GM23338 (cell line): ENCODE results near the gene TCIRG1. TPM values are rescaled to one million over a fixed set of nuclear protein-coding genes. Genes with fewer than 3 reads are reported as not detected.
"Not testable (repeated sequence)": the region's sequence is repeated elsewhere in the genome, so short reads cannot be mapped to it uniquely, and the experiment has no call there.

Experiments used
- ATAC-seq: fragments of 200-7000 bp; cut with Tn5 transposase; 3 replicates; pipeline ENCODE4 v1.9.1; 2020
- DNase-seq: peaks from one replicate; pipeline ENCODE4 v3.0.0-alpha.2; 2015; ENCODE audit warnings: low spot score
- H2AFZ ChIP-seq: fragments of 200-600 bp; sonication (generic); 2 replicates; pipeline ENCODE4 v1.8.0; 2016; ENCODE audit warnings: antibody characterized with exemption, mild to moderate bottlenecking, moderate library complexity
- H3F3A ChIP-seq: fragments of 200-600 bp; sonication (generic); replicated peaks from 2 replicates; pipeline ENCODE4 v1.8.0; 2017; ENCODE audit warnings: antibody characterized with exemption, mixed run types, low read depth
- H3K27ac ChIP-seq: fragments of 200-600 bp; sonication (generic); 2 replicates; pipeline ENCODE4 v1.6.1; 2016; ENCODE audit warnings: low read depth
- H3K27me3 ChIP-seq: fragments of 200-600 bp; sonication (generic); 2 replicates; pipeline ENCODE4 v1.8.0; 2016; ENCODE audit warnings: mild to moderate bottlenecking, mixed run types, moderate library complexity; ENCODE audit not compliant: insufficient read depth
- H3K36me3 ChIP-seq: fragments of 200-600 bp; sonication (generic); 2 replicates; pipeline ENCODE4 v1.8.0; 2016; ENCODE audit warnings: mild to moderate bottlenecking; ENCODE audit not compliant: insufficient read depth
- H3K4me1 ChIP-seq: fragments of 200-600 bp; sonication (generic); 2 replicates; pipeline ENCODE4 v1.8.0; 2016; ENCODE audit warnings: mild to moderate bottlenecking, moderate library complexity; ENCODE audit not compliant: insufficient read depth
- H3K4me2 ChIP-seq: fragments of 200-600 bp; sonication (generic); 2 replicates; pipeline ENCODE4 v1.7.1; 2017; ENCODE audit warnings: mixed run types
- H3K4me3 ChIP-seq: fragments of 200-600 bp; sonication (generic); 2 replicates; pipeline ENCODE4 v1.6.1; 2016; ENCODE audit warnings: mixed run types
- H3K79me2 ChIP-seq: fragments of 200-600 bp; sonication (generic); replicated peaks from 2 replicates; pipeline ENCODE4 v1.8.0; 2017; ENCODE audit warnings: mild to moderate bottlenecking; ENCODE audit not compliant: insufficient read depth
- H3K9me2 ChIP-seq: fragments of 200-600 bp; sonication (generic); 2 replicates; pipeline ENCODE4 v1.8.0; 2017; ENCODE audit not compliant: insufficient read depth
- H4K20me1 ChIP-seq: fragments of 200-600 bp; sonication (generic); replicated peaks from 2 replicates; pipeline ENCODE4 v1.8.0; 2017; ENCODE audit warnings: mild to moderate bottlenecking; ENCODE audit not compliant: insufficient read depth
- H3K27ac Mint-ChIP-seq: 2 replicates; pipeline ENCODE4 v1.8.0; 2020; ENCODE audit warnings: inconsistent platforms, mild to moderate bottlenecking, moderate library complexity, mixed read lengths
- H3K27me3 Mint-ChIP-seq: 3 replicates; pipeline ENCODE4 v1.8.0; 2022; ENCODE audit warnings: low read depth, mild to moderate bottlenecking, moderate library complexity, mixed read lengths, inconsistent platforms; ENCODE audit not compliant: insufficient read depth, poor library complexity
- H3K36me3 Mint-ChIP-seq: 3 replicates; pipeline ENCODE4 v1.8.0; 2021; ENCODE audit warnings: low read depth, mild to moderate bottlenecking, inconsistent platforms, moderate library complexity, mixed read lengths
- H3K4me1 Mint-ChIP-seq: 3 replicates; pipeline ENCODE4 v1.8.0; 2020; ENCODE audit warnings: mild to moderate bottlenecking, inconsistent platforms, mixed read lengths
- H3K4me3 Mint-ChIP-seq: 3 replicates; pipeline ENCODE4 v1.8.0; 2021; ENCODE audit warnings: moderate library complexity, mild to moderate bottlenecking, inconsistent platforms, mixed read lengths
- H3K9me3 Mint-ChIP-seq: 3 replicates; pipeline ENCODE4 v1.8.0; 2020; ENCODE audit warnings: moderate library complexity, mild to moderate bottlenecking, inconsistent platforms, mixed read lengths
- CTCF ChIP-seq, 2 experiments: fragments of 200-600 bp in 1 of 2; sonication (generic) in 1 of 2; conservative IDR thresholded peaks; 2 replicates each; pipeline versions ENCODE4 v1.5.1 to v1.6.1; 2016 to 2017; ENCODE audit warnings: antibody characterized with exemption in 2 of 2, low read depth in 2 of 2, mild to moderate bottlenecking in 2 of 2, moderate library complexity in 1 of 2
- ETS1 ChIP-seq: IDR thresholded peaks from 2 replicates; pipeline ENCODE4 v1.6.1; 2016; ENCODE audit warnings: antibody characterized with exemption
- POLR2AphosphoS5 ChIP-seq: IDR thresholded peaks from 2 replicates; pipeline ENCODE4 v1.6.1; 2016; ENCODE audit warnings: antibody characterized with exemption, low read depth
- long read RNA-seq: library from polyadenylated mRNA; unstranded; transcript quantifications from one replicate; pipeline ENCODE4 v2.0.0, GENCODE V29; 2020; ENCODE audit not compliant: unreplicated experiment
- polyA plus RNA-seq: library from polyadenylated mRNA; unstranded; fragments of >200 nt; fragmentation: Nextera tagmentation; extraction: Ambion mirVana; gene quantifications from 2 replicates; pipeline ENCODE4 v1.2.1, GENCODE V29; 2016
- total RNA-seq: library from RNA; depleted of rRNA; stranded (reverse); fragments of >200 nt; shearing (Covaris generic); gene quantifications from 2 replicates; pipeline ENCODE4 v1.2.3, GENCODE V29; 2014; rRNA removed

The TCIRG1 gene
- 31.2 and 40.4 TPM in 2 replicates for total RNA-seq
- 18.5 and 20.4 TPM in 2 replicates for polyA plus RNA-seq
- long read RNA-seq, partial matches to known transcripts, result 2 of 9 reads
- long read RNA-seq, other reads (novel, unspliced or antisense), result 3 of 9 reads

- H3K4me1 ChIP-seq, result peaks cover 18% of the 10 kb centered on the region
- Mint-ChIP-seq H3K27ac (peak within 1 kb of the TSS; percentile 52; the same call in 1 of the 2 replicates), H3K36me3 (peaks cover 8% of the 10 kb centered on the region), H3K27me3 (peaks cover 14% of the 10 kb centered on the region), H3K4me1 (peaks cover 7% of the 10 kb centered on the region), H3K4me3 (peak within 1 kb of the TSS; percentile 55), H3K9me3 (no peaks in the 10 kb centered on the region)
- peak within 1 kb of the TSS; percentile 86 for H2AFZ ChIP-seq
- H3K27me3 ChIP-seq, result no peaks in the 10 kb centered on the region
- no peaks in the 10 kb centered on the region for H3K9me2 ChIP-seq
- TF ChIP-seq ETS1 (no peak), CTCF (conservative IDR thresholded peaks at IDR 0.05; ENCODE audit: low read depth in 2 of 2) (0 out of 4 replicates have a peak, but pooled peaks of 1 of the 2 experiments have one; percentile 15), POLR2AphosphoS5 (peak; percentile 62)
- DNase-seq, result peak; percentile 83
- peaks cover 10% of the 10 kb centered on the region; the same call in 1 of the 2 replicates for H3F3A ChIP-seq
- no peaks in the 10 kb centered on the region for H4K20me1 ChIP-seq
- no peaks in the 10 kb centered on the region for H3K79me2 ChIP-seq
- H3K4me3 ChIP-seq, result peak within 1 kb of the TSS; percentile 66
- peak within 1 kb of the TSS; percentile 90 for H3K4me2 ChIP-seq
- peaks cover 5% of the 10 kb centered on the region; the same call in 1 of the 2 replicates for H3K36me3 ChIP-seq
- H3K27ac ChIP-seq, result 0 out of 2 replicates have a peak within 1 kb of the TSS, but pooled peaks have one; percentile 50
- ATAC-seq, result peak; percentile 67
These were observed at the start of gene TCIRG1 for GRCh38 chr11:68038718-68039525. TCIRG1 (plus strand) TSS chr11:68039025; CDS start chr11:68041272, 2,247 bp downstream.

GRCh38 chr11:67990546-67991346, 48.1 kb upstream of the TCIRG1 start:
- H3F3A ChIP-seq, H3K36me3 Mint-ChIP-seq, H3K27me3 ChIP-seq, H3K36me3 ChIP-seq, H3K9me3 Mint-ChIP-seq, H3K79me2 ChIP-seq, H3K9me2 ChIP-seq, H2AFZ ChIP-seq, H3K4me1 Mint-ChIP-seq, H3K4me1 ChIP-seq, H4K20me1 ChIP-seq, H3K27ac ChIP-seq: not testable (repeated sequence)
- ATAC-seq, result peak; percentile 99
- Histone ChIP-seq H3K4me3 (peak overlapping the region; percentile 63), H3K4me2 (peak overlapping the region; percentile 84)
- TF ChIP-seq POLR2AphosphoS5, result peak; percentile 87
- Mint-ChIP-seq H3K27me3 (peaks cover 23% of the 10 kb centered on the region), H3K4me3 (peak overlapping the region; percentile 76), H3K27ac (peak overlapping the region; percentile 92)
- peak; percentile 71 for DNase-seq
